ENCODE results near the gene MGAM2.

Gene MGAM2

DNA sequence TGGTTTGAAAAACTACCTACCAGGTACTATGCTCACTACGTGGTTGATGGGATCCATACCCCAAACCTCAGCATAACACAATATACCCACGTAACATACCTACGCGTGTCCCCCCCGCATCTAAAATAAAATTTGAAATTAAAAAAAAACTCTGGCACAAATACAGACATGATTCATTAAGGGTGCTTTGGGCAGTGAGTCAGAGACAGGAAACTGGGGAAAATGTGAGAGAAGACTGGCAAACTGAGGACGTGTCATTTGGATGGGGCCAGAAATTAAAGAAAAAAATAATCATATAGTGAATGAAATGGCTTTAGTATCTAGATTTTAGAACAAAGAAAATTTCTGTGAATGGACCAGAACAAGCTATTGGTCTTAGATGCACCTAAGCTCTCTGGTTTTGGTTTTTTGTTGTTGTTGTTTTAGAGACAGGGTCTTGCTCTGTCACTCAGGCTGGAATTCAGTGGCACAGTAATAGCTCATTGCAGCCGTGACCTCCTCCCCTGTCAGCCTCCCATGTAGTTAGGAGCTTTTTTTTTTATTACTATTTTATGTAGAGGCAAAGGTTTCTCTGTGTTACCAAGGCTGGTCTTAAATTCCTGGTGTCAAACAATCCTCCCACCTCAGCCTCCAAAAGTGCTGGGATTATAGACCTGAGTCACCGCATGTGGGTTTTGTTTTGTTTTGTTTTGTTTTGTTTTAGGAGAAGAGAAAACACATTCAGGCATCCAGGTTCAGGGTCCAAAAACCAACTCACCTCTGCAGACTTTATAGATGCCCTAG, 152.3 kb downstream of the MGAM2 start:
- DNase-seq (ENCODE audit: low read depth in 2 of 2): no peak
